Measurements from ENCODE around the gene COL25A1.

Gene COL25A1

GRCh38 chr4:109275066-109275745 is 27.3 kb downstream of the COL25A1 start:
- no peak overlapping the region for H3K4me3 ChIP-seq (ENCODE audit: low read depth, low read length)
- in situ Hi-C loops (cut with HindIII; ENCODE audit: low sequenced_read_pairs), result no loop called here
- TF ChIP-seq CTCF (IDR thresholded peaks at IDR 0.05; ENCODE audit: low read depth, low read length), result no peak
- DNase-seq (ENCODE audit: low read depth, low spot score), result no peak

DNA sequence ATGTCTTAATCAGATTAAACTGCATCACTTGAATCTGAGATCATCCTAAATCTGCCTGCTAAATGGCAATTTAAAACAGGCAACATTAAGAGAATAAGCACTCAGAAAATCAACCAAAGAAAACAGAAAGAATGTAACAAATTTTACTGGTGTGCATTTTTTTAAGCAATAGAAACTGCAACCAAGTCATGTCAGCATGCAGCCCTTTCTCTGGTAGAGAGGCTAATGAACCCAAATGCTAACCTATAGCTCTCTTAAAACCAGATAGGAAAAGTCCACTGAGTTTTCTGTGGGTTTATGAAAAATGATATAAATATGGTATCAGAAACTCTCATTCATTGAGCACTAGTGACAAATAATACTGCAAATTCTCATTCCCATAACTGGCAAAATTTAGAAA is 35.6 kb downstream of the COL25A1 start:
- TF ChIP-seq CTCF (IDR thresholded peaks at IDR 0.05; ENCODE audit: low read depth, low read length), result no peak
- in situ Hi-C loops (cut with HindIII; ENCODE audit: low sequenced_read_pairs), result no loop called here
- DNase-seq (ENCODE audit: low read depth, low spot score), result no peak
- H3K4me3 ChIP-seq (ENCODE audit: low read depth, low read length), result no peak overlapping the region

DNA sequence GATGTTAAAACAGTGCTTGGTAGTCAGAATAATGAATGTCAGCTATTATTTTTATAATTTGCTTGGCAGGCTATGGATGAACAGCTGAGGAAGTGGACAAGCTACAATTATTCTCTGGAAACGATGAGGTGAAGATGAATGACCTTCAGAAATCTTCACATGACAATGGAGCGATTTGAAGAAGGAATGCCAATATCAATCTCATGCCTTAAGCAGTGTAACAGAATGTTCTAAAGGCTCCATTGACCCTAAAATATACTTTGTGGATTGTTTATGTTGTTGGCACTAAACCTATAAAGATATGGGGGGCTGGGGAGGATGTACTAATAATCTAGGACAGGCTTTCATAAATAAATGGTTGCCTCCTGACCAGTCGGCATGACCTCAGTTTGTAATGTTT is 36.2 kb downstream of the COL25A1 start:
- in situ Hi-C loops (cut with HindIII; ENCODE audit: low sequenced_read_pairs), result no loop called here
- no peak overlapping the region for H3K4me3 ChIP-seq (ENCODE audit: low read depth, low read length)
- TF ChIP-seq CTCF (IDR thresholded peaks at IDR 0.05; ENCODE audit: low read depth, low read length), result no peak
- no peak for DNase-seq (ENCODE audit: low read depth, low spot score)

GRCh38 chr4:109263721-109264120 is 38.7 kb downstream of the COL25A1 start:
- TF ChIP-seq CTCF (IDR thresholded peaks at IDR 0.05; ENCODE audit: low read depth, low read length), result no peak
- in situ Hi-C loops (cut with HindIII; ENCODE audit: low sequenced_read_pairs), result no loop called here

GRCh38 chr4:109256818-109257217 is 45.6 kb downstream of the COL25A1 start:
- DNase-seq (ENCODE audit: low read depth, low spot score), result no peak
- in situ Hi-C loops (cut with HindIII; ENCODE audit: low sequenced_read_pairs), result no loop called here
- TF ChIP-seq CTCF (IDR thresholded peaks at IDR 0.05; ENCODE audit: low read depth, low read length), result no peak
- no peak overlapping the region for H3K4me3 ChIP-seq (ENCODE audit: low read depth, low read length)

More at GRCh38 chr4:109263721-109264120, 38.7 kb downstream of the COL25A1 start:
- no peak overlapping the region for H3K4me3 ChIP-seq (ENCODE audit: low read depth, low read length)
- DNase-seq (ENCODE audit: low read depth, low spot score), result no peak

DNA sequence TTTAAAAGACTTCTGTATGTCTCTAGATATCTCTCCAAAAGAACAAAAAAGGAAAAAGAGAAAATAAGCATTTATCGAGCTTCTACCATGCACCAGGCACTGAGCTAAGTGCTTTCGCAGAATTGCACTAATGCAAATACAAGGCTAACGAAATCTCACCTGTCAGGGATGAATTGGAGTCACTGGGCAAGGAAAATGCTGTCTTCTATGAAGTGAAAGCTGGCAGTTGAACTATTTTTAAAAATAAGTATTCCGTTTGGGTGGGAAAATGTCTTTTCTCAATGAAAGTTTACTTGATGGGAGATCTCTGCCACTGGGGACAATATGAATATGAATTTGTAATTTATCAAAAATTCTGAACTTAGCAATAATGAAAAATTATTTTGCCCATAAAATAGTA is 47.6 kb downstream of the COL25A1 start:
- in situ Hi-C loops (cut with HindIII; ENCODE audit: low sequenced_read_pairs), result no loop called here
- DNase-seq (ENCODE audit: low read depth, low spot score), result no peak
- no peak for TF ChIP-seq CTCF (IDR thresholded peaks at IDR 0.05; ENCODE audit: low read depth, low read length)
- H3K4me3 ChIP-seq (ENCODE audit: low read depth, low read length), result no peak overlapping the region
